ENCODE measurements around the gene GON7. TPM values are rescaled to one million over a fixed set of nuclear protein-coding genes. Genes with fewer than 3 reads are reported as not detected.
"Not testable (repeated sequence)": the region's sequence is repeated elsewhere in the genome, so short reads cannot be mapped to it uniquely, and the experiment has no call there.

GON7 gene
- total and polyA plus RNA-seq, 10 donors, result 7.2 to 27.0 (median 10.8) TPM

DNA sequence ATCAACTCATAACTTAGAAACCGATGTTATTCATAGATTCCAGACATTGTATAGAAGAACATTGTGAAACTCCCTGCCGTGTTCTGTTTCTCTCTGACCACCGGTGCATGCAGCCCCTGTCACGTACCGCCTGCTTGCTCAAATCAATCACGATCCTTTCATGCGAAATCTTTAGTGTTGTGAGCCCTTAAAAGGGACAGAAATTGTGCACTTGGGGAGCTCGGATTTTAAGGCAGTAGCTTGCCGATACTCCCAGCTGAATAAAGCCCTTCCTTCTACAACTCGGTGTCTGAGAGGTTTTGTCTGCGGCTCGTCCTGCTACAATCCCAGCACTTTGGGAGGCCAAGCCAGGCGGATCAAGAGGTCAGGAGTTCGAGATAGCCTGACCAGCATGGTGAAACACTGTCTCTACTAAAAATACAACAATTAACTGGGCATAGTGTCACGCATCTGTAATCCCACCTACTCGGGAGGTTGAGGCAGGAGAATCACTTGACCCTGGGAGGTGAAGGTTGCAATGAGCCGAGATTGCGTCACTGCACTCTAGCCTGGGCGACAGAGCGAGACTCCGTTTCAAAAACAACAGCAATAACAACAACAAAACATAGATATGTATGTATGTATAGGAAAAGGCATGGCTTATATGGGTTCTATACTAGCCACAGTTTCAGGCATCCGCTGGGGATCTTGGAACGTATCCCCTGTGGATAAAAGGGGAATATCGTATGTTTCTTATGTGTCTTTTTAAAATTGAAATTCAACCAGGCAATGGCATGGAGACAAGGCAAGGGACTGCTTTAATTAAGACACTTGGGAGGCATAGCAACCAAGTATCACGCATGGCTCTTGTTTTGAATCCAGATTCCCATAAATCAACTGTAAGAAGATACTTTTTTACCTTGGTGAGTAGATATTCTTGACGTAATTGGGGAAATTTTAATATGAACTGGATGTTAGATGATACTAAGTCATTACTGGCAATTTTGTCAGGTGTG is 41.3 kb downstream of the GON7 start:
- H3K4me1 ChIP-seq; H3K27ac ChIP-seq; DNase-seq; intact Hi-C loops (cut with DNase I; ENCODE audit: low total_unique reads); H3K9me3 ChIP-seq; H3K4me3 ChIP-seq; H3K36me3 ChIP-seq; H3K27me3 ChIP-seq (replicated peaks in 1 of 7): not testable (repeated sequence)
- WGBS, 5 donors, result 86 to 92% (median 89%) methylated on average over 26 of the region's 26 CpGs

DNA sequence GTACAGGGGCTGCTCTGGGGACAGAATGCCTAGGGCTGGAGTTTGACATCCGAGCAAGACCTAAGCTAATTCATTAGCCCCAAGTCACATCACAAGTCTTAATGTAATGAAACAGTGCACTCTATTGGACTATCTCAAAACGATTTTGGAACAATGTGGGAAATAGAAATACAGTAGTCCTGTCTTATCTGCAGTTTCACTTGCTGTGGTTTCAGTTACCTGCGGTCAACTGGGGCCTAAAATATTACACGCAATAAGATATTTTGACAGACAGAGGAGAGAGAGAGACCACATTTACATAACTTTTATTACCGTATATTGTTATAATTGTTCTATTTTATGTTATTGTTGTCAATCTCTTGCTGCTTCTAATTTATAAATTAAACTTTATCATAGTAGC is 43.3 kb downstream of the GON7 start:
- Histone ChIP-seq H3K4me3 (no peak overlapping the region), H3K27ac (no peak overlapping the region), H3K9me3 (no peaks in the 10 kb centered on the region), H3K36me3 (no peaks in the 10 kb centered on the region), H3K27me3 (replicated peaks in 1 of 7) (no peaks in the 10 kb centered on the region), H3K4me1 (no peaks in the 10 kb centered on the region)
- DNase-seq, result no peak
- no peak for TF ChIP-seq POLR2AphosphoS5 (IDR thresholded peaks at IDR 0.05)
- TF ChIP-seq POLR2A (IDR thresholded peaks at IDR 0.05), result no peak
- TF ChIP-seq, protein P1, sequence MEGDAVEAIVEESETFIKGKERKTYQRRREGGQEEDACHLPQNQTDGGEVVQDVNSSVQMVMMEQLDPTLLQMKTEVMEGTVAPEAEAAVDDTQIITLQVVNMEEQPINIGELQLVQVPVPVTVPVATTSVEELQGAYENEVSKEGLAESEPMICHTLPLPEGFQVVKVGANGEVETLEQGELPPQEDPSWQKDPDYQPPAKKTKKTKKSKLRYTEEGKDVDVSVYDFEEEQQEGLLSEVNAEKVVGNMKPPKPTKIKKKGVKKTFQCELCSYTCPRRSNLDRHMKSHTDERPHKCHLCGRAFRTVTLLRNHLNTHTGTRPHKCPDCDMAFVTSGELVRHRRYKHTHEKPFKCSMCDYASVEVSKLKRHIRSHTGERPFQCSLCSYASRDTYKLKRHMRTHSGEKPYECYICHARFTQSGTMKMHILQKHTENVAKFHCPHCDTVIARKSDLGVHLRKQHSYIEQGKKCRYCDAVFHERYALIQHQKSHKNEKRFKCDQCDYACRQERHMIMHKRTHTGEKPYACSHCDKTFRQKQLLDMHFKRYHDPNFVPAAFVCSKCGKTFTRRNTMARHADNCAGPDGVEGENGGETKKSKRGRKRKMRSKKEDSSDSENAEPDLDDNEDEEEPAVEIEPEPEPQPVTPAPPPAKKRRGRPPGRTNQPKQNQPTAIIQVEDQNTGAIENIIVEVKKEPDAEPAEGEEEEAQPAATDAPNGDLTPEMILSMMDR (IDR thresholded peaks at IDR 0.05 in 8 of 11, conservative IDR thresholded peaks at IDR 0.05 in 3 of 11), result no peak
- WGBS, 5 donors, result 58 to 73% (median 67%) methylated on average over 5 of the region's 5 CpGs
- intact Hi-C loops (cut with DNase I; ENCODE audit: low total_unique reads), result no loop called here

DNA sequence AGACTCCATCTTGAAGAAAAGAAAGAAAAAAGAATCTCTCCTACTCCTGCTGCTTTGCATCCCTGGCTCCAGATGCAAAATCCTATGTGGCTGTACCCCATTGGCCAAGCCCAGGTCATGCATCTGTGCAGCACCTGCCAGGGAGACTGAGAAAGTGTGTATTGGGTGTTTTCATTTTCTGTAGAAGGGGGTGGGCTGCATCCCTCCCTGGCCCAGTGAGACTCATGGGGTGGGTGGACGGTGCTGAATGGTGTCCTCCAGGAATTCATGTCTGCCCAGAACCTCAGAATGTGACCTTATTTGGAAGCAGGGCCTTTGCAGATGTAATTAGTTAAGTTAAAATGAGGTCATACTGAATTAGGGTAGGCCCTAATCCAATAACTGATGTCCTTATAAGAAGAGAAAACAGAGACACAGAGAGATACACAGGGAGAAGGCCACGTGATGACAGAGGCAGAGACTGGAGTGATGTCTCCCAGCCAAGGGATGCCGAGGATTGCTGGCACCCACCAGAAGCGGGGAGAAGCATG is 45.4 kb downstream of the GON7 start:
- Histone ChIP-seq H3K9me3 (no peaks in the 10 kb centered on the region), H3K27ac (no peak overlapping the region), H3K36me3 (no peaks in the 10 kb centered on the region), H3K4me3 (no peak overlapping the region), H3K4me1 (no peaks in the 10 kb centered on the region), H3K27me3 (replicated peaks in 1 of 7) (no peaks in the 10 kb centered on the region)
- WGBS, 5 donors, result 76 to 89% (median 85%) methylated on average over 4 of the region's 4 CpGs
- intact Hi-C loops (cut with DNase I; ENCODE audit: low total_unique reads), result no loop called here
- DNase-seq, result no peak
- TF ChIP-seq POLR2AphosphoS5 (IDR thresholded peaks at IDR 0.05) (no peak), POLR2A (IDR thresholded peaks at IDR 0.05) (no peak)
- TF ChIP-seq, protein P1 (IDR thresholded peaks at IDR 0.05 in 8 of 11, conservative IDR thresholded peaks at IDR 0.05 in 3 of 11), result no peak

DNA sequence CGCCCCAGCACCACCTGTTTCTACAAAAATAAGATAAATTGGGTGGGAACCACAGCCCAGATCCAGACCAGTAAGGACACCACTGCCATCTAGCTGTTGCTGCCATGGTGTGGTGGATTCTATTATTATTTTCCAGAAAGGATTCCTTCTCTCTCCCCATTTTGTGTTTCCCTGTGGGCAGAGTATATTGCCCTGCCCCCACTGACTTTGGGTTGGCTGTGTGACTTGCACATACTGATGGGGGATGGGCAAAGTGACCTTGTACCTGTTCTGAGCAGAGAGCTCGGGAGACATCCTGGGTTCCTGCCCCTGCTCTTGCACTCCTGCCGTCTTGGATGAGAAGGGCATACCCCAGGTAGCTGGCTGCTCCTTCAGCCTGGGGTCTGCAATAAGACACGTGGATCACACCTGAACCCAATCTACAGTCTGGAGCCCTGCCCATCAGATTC is 46.5 kb downstream of the GON7 start:
- 50 to 64% (median 57%) methylated on average over 4 of the region's 4 CpGs for WGBS, 5 donors
- H3K4me3 ChIP-seq, result no peak overlapping the region
- TF ChIP-seq, protein P1 (IDR thresholded peaks at IDR 0.05 in 8 of 11, conservative IDR thresholded peaks at IDR 0.05 in 3 of 11), result peak in 2 of 11 experiments; percentile 9 to 16
- TF ChIP-seq POLR2A (IDR thresholded peaks at IDR 0.05), result no peak
- no peaks in the 10 kb centered on the region for H3K27me3 ChIP-seq (replicated peaks in 1 of 7)
- no peak for DNase-seq
- intact Hi-C loops (cut with DNase I; ENCODE audit: low total_unique reads), result no loop called here
- H3K27ac ChIP-seq, result no peak overlapping the region
- H3K36me3 ChIP-seq, result no peaks in the 10 kb centered on the region
- no peaks in the 10 kb centered on the region for H3K9me3 ChIP-seq
- H3K4me1 ChIP-seq, result no peaks in the 10 kb centered on the region

DNA sequence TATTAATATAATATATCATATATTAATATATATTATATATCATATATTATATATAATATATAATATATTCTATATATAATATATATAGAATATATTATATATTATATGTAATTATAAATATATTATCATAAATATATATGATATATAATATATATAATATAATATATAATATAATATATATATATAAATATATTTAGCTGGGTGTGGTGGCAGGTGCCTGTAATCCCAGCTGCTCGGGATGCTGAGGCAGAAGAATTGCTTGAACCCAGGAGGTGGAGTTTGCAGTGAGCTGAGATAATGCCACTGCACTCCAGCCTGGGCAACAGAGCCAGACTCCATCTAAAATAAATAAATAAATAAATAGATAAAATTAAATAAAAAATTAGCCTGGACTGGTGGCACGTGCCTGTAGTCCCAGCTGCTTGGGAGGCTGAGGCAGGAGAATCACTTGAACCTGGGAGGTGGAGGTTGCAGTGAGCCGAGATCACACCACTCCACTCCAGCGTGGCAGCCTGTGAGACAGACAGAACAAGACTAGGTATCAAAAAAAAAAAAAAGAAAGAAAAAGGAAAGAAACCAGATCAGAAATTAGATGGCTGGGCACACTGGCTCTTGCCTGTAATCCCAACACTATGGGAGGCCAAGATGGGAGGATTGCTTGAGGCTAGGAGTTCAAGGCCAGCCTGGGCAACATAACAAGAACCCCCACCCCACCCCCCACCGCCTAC is 47.1 kb downstream of the GON7 start:
- H3K27ac ChIP-seq; H3K4me3 ChIP-seq; H3K9me3 ChIP-seq; H3K27me3 ChIP-seq (replicated peaks in 1 of 7); H3K36me3 ChIP-seq; H3K4me1 ChIP-seq; DNase-seq; intact Hi-C loops (cut with DNase I; ENCODE audit: low total_unique reads): not testable (repeated sequence)
- WGBS, 5 donors, result 59 to 75% (median 69%) methylated on average over 5 of the region's 5 CpGs

DNA sequence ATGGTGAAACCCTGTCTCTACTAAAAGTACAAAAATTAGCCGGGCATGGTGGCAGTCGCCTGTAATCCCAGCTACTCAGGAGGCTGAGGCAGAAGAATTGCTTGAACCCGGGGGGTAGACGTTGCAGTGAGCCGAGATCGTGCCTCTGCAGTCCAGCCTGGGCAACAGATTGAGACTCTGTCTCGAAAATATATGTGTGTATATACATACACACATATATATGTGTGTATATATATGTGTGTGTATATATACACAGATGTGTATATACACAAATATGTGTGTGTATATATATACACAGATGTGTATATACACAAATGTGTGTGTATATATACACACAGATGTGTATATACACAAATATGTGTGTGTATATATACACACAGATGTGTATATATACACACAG is 48.5 kb downstream of the GON7 start:
- not testable (repeated sequence) for H3K9me3 ChIP-seq, DNase-seq
- 92 to 96% (median 94%) methylated on average over 7 of the region's 7 CpGs for WGBS, 5 donors

More for the DNA sequence above, 48.5 kb downstream of the GON7 start:
- H3K4me3 ChIP-seq; H3K27ac ChIP-seq; H3K4me1 ChIP-seq; intact Hi-C loops (cut with DNase I; ENCODE audit: low total_unique reads); H3K36me3 ChIP-seq; H3K27me3 ChIP-seq (replicated peaks in 1 of 7): not testable (repeated sequence)

Data from spleen (tissue), 11 donors.